RWPE2 (cell line): ENCODE data around the gene SLC44A3.

ENCODE experiments used
- ATAC-seq: fragments of 200-7000 bp; cut with Tn5 transposase; 3 replicates; pipeline ENCODE4 v1.9.1; 2021; ENCODE audit warnings: low read depth
- DNase-seq: peaks from one replicate; pipeline ENCODE4 v3.0.0-alpha.2; 2020; ENCODE audit warnings: low spot score
- H3K27ac ChIP-seq: fragments of 450-650 bp; 2 replicates; pipeline ENCODE4 v1.5.1; 2017; ENCODE audit warnings: mild to moderate bottlenecking; ENCODE audit not compliant: poor library complexity, severe bottlenecking
- H3K27me3 ChIP-seq: fragments of 250-450 bp; sonication (Bioruptor Pico); 2 replicates; pipeline ENCODE4 v1.5.1; 2021; ENCODE audit warnings: mild to moderate bottlenecking, moderate library complexity; ENCODE audit not compliant: insufficient read depth, poor library complexity, severe bottlenecking
- H3K36me3 ChIP-seq: fragments of 250-450 bp; sonication (Bioruptor Pico); 2 replicates; pipeline ENCODE4 v1.5.1; 2020; ENCODE audit warnings: low read depth, mild to moderate bottlenecking, moderate library complexity
- H3K4me1 ChIP-seq: fragments of 250-450 bp; sonication (Bioruptor Pico); 2 replicates; pipeline ENCODE4 v1.5.1; 2021; ENCODE audit warnings: mild to moderate bottlenecking, moderate library complexity; ENCODE audit not compliant: insufficient read depth, poor library complexity, severe bottlenecking
- H3K4me3 ChIP-seq: fragments of 250-450 bp; sonication (Bioruptor Pico); 2 replicates; pipeline ENCODE4 v1.5.1; 2021; ENCODE audit warnings: mild to moderate bottlenecking, moderate library complexity; ENCODE audit not compliant: severe bottlenecking
- H3K9me3 ChIP-seq: fragments of 250-450 bp; sonication (Bioruptor Pico); 2 replicates; pipeline ENCODE4 v1.5.1; 2021; ENCODE audit warnings: mild to moderate bottlenecking, moderate library complexity; ENCODE audit not compliant: severe bottlenecking
- CTCF ChIP-seq: fragments of 450-650 bp; IDR thresholded peaks from one replicate; pipeline ENCODE4 v1.5.1; 2017; ENCODE audit warnings: mild to moderate bottlenecking, moderate library complexity; ENCODE audit not compliant: poor library complexity, severe bottlenecking

Gene SLC44A3

GRCh38 chr1:94843430-94843829 is 23.3 kb downstream of the SLC44A3 start:
- ATAC-seq (no peak), DNase-seq (no peak)
- Histone ChIP-seq H3K36me3 (no peaks in the 10 kb centered on the region), H3K4me3 (no peak overlapping the region), H3K9me3 (no peaks in the 10 kb centered on the region), H3K27me3 (no peaks in the 10 kb centered on the region), H3K4me1 (no peaks in the 10 kb centered on the region), H3K27ac (no peak overlapping the region)
- no peak for TF ChIP-seq CTCF

DNA sequence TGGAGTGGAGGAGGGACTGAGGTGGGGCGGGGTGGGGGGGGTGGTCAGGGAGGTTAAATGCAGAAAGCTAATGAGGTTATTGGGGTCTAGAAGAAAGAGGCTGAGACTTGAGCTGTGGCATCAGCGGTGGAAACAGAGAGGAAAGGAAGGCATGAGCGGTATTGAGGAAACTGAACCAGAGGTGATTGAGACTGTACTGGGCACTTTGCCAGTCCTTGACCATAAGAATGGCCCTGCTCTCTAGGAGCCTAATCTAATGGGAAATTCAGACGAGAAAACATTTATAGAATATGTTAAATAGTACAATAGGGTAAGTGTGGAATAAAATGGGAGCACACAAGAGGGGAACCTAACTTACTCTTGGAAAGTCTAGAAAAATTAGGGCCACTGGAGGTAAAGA is 23.7 kb downstream of the SLC44A3 start:
- H3K4me1 ChIP-seq = no peaks in the 10 kb centered on the region
- H3K36me3 ChIP-seq = no peaks in the 10 kb centered on the region
- DNase-seq (no peak), ATAC-seq (no peak)
- H3K27ac ChIP-seq = no peak overlapping the region
- H3K4me3 ChIP-seq = no peak overlapping the region
- no peaks in the 10 kb centered on the region for H3K9me3 ChIP-seq
- no peaks in the 10 kb centered on the region for H3K27me3 ChIP-seq
- TF ChIP-seq CTCF = no peak

- H3K27ac ChIP-seq = no peak overlapping the region
- no peaks in the 10 kb centered on the region for H3K9me3 ChIP-seq
- H3K36me3 ChIP-seq = no peaks in the 10 kb centered on the region
- no peaks in the 10 kb centered on the region for H3K27me3 ChIP-seq
- no peaks in the 10 kb centered on the region for H3K4me1 ChIP-seq
- H3K4me3 ChIP-seq = no peak overlapping the region
- DNase-seq (no peak), ATAC-seq (no peak)
- no peak for TF ChIP-seq CTCF
Observed at GRCh38 chr1:94846308-94846707, 26.2 kb downstream of the SLC44A3 start.

DNA sequence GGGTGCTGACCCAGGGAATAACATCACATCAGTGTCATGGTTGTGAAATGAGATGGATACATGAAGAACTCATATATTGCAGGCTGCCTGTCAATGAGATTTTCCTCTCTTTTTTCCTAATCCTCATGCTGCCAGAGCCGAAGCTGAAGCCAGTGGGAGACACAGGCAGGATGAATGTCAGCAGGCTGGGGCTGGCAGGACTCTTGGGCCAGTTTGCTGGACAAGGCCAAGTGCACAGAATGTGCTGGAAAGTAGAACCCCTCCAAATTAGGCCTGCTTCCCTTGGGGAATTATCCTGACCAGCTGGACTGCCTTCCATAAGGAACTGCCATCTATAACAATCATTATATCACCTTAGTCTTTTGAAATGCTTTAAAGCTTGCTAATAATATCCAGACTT is 31.4 kb downstream of the SLC44A3 start:
- no peak overlapping the region for H3K27ac ChIP-seq
- H3K27me3 ChIP-seq = no peaks in the 10 kb centered on the region
- no peak for ATAC-seq
- no peak for DNase-seq
- TF ChIP-seq CTCF = no peak
- H3K4me3 ChIP-seq = no peak overlapping the region
- no peaks in the 10 kb centered on the region for H3K36me3 ChIP-seq
- H3K4me1 ChIP-seq = peaks cover 12% of the 10 kb centered on the region
- H3K9me3 ChIP-seq = no peaks in the 10 kb centered on the region

DNA sequence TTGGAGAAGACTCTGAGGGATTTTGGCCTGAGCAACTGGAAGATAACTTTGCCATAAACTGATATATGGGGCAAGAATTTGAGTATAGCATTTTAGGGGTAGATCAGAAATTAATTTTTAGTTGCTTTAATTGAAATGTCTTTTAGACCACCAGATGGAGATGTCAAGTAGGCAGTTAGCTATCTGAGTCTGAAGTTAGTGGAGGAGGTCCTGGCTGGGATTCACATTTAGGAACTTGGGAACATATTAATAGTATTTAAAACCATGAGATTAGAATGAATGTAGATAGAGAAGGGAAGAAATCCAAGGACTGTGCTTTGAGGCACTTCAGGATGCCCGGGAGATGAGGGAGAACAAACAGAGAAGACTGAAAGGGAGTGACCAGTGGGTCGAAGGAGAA is 32.6 kb downstream of the SLC44A3 start:
- no peak overlapping the region for H3K4me3 ChIP-seq
- no peaks in the 10 kb centered on the region for H3K36me3 ChIP-seq
- TF ChIP-seq CTCF = no peak
- H3K4me1 ChIP-seq = peaks cover 12% of the 10 kb centered on the region
- H3K9me3 ChIP-seq = no peaks in the 10 kb centered on the region
- H3K27ac ChIP-seq = no peak overlapping the region
- ATAC-seq = no peak
- H3K27me3 ChIP-seq = no peaks in the 10 kb centered on the region
- DNase-seq = no peak
